Measurements from ENCODE around the gene MPC2. TPM values are rescaled to one million over a fixed set of nuclear protein-coding genes. Genes with fewer than 3 reads are reported as not detected.

The MPC2 gene
- total RNA-seq, 4 donors from 2014 or later, result 21.5 to 127 (median 38.5) TPM

DNA sequence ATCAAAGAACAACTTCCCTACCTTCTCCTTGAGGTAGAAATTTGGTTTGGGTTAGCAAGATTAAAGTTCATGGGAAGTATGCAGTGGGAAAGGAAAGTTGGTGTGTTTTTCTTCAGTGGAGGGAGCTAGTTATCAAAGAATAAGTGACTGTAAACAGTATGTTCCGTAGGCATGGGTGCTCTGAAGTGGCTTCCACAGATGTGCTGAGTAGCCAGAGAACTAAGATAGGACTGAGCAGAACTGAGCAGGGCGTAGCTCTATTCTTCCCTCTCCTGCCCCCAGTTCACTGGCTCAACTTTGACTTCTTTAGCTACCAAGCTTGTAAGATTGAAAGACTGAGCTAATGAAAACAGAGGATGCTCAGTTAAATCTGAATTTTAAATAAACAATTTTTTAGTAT, 26.3 kb downstream of the MPC2 start:
- Histone ChIP-seq H3K36me3 (no peaks in the 10 kb centered on the region), H3K27me3 (no peaks in the 10 kb centered on the region), H3K9me3 (no peaks in the 10 kb centered on the region), H3K4me3 (no peak overlapping the region), H3K27ac (no peak overlapping the region), H3K4me1 (no peaks in the 10 kb centered on the region)
- no peak for DNase-seq
- intact Hi-C loops (cut with DNase I; ENCODE audit: low total_unique reads), result no loop called here
- TF ChIP-seq POLR2A (IDR thresholded peaks at IDR 0.05), result no peak
- TF ChIP-seq, protein P1, sequence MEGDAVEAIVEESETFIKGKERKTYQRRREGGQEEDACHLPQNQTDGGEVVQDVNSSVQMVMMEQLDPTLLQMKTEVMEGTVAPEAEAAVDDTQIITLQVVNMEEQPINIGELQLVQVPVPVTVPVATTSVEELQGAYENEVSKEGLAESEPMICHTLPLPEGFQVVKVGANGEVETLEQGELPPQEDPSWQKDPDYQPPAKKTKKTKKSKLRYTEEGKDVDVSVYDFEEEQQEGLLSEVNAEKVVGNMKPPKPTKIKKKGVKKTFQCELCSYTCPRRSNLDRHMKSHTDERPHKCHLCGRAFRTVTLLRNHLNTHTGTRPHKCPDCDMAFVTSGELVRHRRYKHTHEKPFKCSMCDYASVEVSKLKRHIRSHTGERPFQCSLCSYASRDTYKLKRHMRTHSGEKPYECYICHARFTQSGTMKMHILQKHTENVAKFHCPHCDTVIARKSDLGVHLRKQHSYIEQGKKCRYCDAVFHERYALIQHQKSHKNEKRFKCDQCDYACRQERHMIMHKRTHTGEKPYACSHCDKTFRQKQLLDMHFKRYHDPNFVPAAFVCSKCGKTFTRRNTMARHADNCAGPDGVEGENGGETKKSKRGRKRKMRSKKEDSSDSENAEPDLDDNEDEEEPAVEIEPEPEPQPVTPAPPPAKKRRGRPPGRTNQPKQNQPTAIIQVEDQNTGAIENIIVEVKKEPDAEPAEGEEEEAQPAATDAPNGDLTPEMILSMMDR (IDR thresholded peaks at IDR 0.05), result no peak

DNA sequence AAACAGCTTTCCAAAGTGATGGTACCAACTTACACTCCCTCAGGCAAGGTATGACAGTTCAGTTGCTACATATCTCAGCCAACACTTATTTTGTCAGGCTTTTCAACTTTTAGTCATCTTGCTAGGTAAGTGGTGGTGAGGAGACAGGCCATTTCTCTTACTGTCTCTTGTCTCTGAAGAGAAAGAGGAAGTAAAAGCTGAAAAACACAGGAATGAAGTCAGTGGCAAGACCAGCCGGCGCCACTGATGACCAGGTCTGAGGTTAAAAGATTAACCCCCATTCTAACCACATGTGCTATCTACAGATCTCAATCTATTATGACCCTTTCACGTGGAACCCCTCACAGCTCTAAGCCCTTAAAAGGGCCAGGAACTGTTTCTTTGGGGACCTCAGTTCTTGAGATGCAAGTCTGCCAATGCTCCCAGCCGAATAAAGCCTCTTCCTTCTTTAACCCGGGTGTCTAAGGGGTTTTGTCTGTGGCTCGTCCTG, 27.1 kb downstream of the MPC2 start:
- no peak overlapping the region for H3K4me3 ChIP-seq
- no peak overlapping the region for H3K27ac ChIP-seq
- H3K9me3 ChIP-seq, result no peaks in the 10 kb centered on the region
- no peaks in the 10 kb centered on the region for H3K27me3 ChIP-seq
- intact Hi-C loops (cut with DNase I; ENCODE audit: low total_unique reads), result no loop called here
- DNase-seq, result no peak
- H3K36me3 ChIP-seq, result no peaks in the 10 kb centered on the region
- H3K4me1 ChIP-seq, result no peaks in the 10 kb centered on the region
- TF ChIP-seq, protein P1 (IDR thresholded peaks at IDR 0.05), result no peak
- no peak for TF ChIP-seq POLR2A (IDR thresholded peaks at IDR 0.05)

DNA sequence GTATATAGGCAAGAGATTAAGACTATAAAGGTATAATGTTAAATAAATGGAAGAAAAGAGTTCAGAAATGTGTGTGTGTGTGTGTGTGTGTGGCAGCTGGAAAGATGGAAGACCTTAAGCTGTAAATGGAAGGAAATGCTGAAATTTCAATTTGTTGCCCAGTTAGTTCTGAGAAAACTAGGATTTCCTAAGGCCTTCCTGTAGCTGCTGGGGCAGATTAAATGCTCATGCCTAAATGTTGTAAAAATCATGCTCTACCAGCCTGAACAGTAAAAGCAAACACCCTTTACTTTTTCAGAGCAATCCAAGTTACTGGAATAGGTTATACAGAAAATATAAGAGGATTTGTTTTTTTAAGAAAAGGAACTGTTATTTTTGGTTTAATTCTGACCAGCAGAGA, 31.2 kb downstream of the MPC2 start:
- H3K4me3 ChIP-seq, result no peak overlapping the region
- H3K4me1 ChIP-seq, result no peaks in the 10 kb centered on the region
- no peak for TF ChIP-seq POLR2A (IDR thresholded peaks at IDR 0.05)
- TF ChIP-seq, protein P1 (IDR thresholded peaks at IDR 0.05), result no peak
- H3K36me3 ChIP-seq, result no peaks in the 10 kb centered on the region
- no peak overlapping the region for H3K27ac ChIP-seq
- intact Hi-C loops (cut with DNase I; ENCODE audit: low total_unique reads), result no loop called here
- H3K9me3 ChIP-seq, result no peaks in the 10 kb centered on the region
- no peak for DNase-seq
- H3K27me3 ChIP-seq, result no peaks in the 10 kb centered on the region

DNA sequence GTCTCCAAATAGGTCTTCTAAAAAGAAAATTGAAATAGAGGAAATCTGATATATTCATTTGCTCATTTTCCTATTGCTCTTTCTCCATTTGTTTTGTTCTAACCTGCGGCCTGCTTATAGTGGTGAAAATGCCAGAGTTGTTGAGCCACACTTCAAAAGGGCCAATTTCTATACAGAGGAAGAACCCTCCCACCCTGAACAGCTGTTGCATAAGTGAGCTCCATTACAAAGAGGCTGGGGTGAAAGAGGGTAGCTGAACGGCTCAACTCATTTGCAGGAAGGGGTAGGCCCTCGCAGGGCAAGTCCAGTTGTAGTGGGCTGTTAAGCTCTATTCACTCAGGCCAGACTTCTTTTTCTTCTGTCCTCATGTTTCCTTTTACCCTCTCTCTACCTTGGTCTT, 31.7 kb downstream of the MPC2 start:
- no peak for TF ChIP-seq POLR2A (IDR thresholded peaks at IDR 0.05)

DNA sequence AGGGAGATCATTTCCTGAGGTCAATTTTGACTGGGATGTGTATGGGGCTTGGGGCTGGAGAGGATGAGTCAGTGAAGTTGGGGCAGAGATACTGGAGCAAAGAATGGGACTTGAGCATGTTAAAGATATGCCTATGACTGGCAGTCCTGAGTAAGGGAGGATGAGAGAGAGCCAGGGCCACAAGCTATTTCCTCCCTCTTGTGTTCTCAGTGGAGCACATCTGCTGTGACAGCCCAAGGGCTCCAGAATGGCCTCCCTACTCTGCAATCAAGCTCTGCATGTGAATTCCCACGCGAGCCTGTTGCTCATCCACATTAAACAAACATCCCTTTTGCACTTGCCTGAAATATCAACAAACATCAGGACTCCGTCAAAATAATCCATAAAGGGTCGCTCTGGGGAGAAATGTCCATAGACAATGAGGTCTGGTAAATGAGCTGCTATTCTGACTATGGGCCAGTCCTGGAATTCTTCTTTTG, 32.2 kb downstream of the MPC2 start:
- no peak for DNase-seq
- no peaks in the 10 kb centered on the region for H3K4me1 ChIP-seq
- intact Hi-C loops (cut with DNase I; ENCODE audit: low total_unique reads), result no loop called here
- no peaks in the 10 kb centered on the region for H3K27me3 ChIP-seq
- no peak for TF ChIP-seq POLR2A (IDR thresholded peaks at IDR 0.05)
- TF ChIP-seq, protein P1 (IDR thresholded peaks at IDR 0.05), result no peak
- H3K36me3 ChIP-seq, result no peaks in the 10 kb centered on the region
- H3K27ac ChIP-seq, result no peak overlapping the region
- H3K9me3 ChIP-seq, result no peaks in the 10 kb centered on the region
- no peak overlapping the region for H3K4me3 ChIP-seq

More for the DNA sequence above, 31.7 kb downstream of the MPC2 start:
- Histone ChIP-seq H3K27me3 (no peaks in the 10 kb centered on the region), H3K4me3 (no peak overlapping the region), H3K4me1 (no peaks in the 10 kb centered on the region), H3K27ac (no peak overlapping the region), H3K36me3 (no peaks in the 10 kb centered on the region), H3K9me3 (no peaks in the 10 kb centered on the region)
- DNase-seq, result no peak
- intact Hi-C loops (cut with DNase I; ENCODE audit: low total_unique reads), result no loop called here

DNA sequence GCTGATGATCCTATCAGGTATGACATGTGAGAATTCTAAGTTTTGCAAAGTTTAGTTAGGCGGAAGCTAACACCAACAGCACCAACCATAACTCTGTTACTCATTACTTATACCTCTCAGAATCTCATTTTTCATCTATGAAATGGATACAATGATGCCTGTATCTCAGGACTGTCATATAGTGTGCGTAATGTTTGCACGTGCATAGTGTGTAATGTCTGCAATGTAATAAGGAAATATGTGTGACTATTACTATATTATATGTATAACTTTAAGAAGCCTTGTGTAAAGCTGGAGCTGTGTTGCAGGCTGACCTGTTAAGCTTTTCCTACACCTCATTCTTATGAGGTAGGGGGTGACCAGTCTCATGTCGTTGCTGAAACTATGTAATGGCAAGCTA, 36.0 kb downstream of the MPC2 start:
- Histone ChIP-seq H3K4me1 (no peaks in the 10 kb centered on the region), H3K4me3 (no peak overlapping the region), H3K36me3 (no peaks in the 10 kb centered on the region), H3K9me3 (no peaks in the 10 kb centered on the region), H3K27me3 (no peaks in the 10 kb centered on the region), H3K27ac (no peak overlapping the region)
- TF ChIP-seq POLR2A (IDR thresholded peaks at IDR 0.05), result no peak
- TF ChIP-seq, protein P1 (IDR thresholded peaks at IDR 0.05), result no peak
- intact Hi-C loops (cut with DNase I; ENCODE audit: low total_unique reads), result no loop called here
- DNase-seq, result no peak

All from uterus (tissue), 4 donors.